ENCODE results near the gene IL18.

- TF ChIP-seq HOMEZ (CRISPR knock-in tag; IDR thresholded peaks at IDR 0.05) (no peak), SMC3 (conservative IDR thresholded peaks at IDR 0.05; ENCODE audit: insufficient read depth, low read depth, low read length) (no peak), RERE (CRISPR knock-in tag; IDR thresholded peaks at IDR 0.05; ENCODE audit: borderline replicate concordance) (no peak)
Measured at GRCh38 chr11:112195951-112196351, 32.1 kb upstream of the IL18 start.
